ENCODE results near the gene CTNNA3.
"Not testable (repeated sequence)": the region's sequence is repeated elsewhere in the genome, so short reads cannot be mapped to it uniquely, and the experiment has no call there.

CTNNA3 gene

DNA sequence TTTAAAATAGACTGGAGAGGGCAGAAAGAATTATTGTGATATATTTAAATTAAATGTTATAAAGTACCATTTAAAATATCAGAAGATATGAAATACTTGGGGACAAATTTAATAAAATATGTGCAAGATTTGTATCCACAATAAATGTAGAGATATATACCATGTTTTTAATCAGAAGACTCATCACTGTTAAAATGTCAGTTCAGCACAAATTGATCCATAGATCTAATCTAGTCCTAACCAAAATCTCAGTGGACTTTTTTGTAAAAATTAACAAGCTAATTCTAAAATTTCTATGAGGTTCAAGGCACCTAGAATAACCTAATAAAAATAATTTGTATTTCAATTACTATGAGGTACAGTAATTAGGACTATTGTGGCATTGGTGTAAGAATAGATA is 96.4 kb downstream of the CTNNA3 start:
- no peak for DNase-seq

DNA sequence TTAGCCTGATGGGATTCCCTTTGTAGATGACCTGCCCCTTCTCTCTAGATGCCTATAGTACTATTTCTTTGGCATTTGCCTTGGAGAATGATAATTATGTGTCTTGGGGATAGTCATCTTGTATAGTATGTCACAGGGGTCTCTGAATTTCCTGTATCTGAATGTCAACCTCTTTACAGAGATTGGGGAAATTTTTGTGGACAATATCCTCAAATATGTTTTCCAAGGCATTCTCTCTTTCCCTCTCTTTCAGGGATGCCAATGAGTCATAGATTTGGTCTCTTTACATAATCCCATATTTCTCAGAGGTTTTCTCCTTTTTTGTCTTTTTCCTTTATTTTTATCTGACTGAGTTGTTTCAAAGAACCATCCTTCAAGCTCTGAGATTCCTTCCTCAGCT is 99.4 kb downstream of the CTNNA3 start:
- no peak for DNase-seq

DNA sequence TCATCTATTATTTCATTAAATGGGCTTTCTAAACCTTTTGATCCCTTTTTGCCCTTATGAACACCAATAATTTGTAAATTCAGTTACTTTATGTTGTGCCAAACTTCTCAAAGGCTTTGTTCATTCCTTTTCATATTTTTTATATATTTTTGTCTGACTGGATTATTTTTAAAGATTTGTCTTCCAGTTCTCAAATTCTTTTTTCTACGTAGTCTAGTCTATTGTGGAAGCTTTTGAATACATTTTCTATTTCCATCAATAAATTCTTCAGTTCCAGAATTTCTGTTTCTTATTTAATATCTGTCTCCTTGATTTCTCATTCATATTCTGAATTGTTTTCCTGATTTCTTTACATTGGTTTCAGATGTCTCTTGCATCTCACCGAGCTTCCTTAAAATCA is 108.2 kb downstream of the CTNNA3 start:
- no peak for DNase-seq

DNA sequence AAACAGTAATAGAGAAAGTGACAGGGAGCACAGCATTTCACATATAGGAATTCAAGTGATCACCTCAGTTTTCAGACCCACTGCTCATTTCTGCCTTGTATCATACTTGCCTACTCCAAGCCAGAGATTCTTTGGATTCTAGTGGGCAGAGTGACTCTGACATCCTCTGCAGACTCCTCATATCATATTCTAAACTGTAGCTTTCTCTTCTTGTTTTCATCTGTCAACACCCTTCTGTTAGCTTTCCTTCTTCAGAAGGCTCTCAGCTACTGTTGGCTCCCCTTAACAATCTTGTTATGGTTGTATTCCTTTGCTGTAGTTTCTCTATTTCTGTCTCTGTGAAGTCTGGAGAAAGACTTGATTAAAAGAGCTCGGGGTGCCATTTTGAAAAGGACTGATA is 120.5 kb downstream of the CTNNA3 start:
- DNase-seq, result no peak

DNA sequence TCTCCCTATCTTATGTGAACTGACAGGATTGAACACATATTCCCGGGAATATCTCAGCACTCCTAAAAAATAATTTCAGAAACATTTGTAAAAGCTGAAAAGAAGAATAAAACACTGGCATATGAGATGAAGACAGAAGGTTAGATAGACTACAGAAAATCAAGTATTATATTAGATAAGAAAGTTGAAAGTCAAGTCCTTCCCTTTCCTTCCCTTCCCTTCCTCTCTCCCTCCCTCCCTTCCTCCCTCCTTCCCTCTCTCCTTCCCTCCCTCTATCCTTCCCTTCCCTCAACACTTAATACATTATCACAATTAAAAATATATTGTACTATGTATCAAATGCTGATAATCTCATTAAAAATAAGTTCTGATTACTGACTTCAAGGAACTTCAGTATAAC is 122.5 kb downstream of the CTNNA3 start:
- DNase-seq, result no peak

DNA sequence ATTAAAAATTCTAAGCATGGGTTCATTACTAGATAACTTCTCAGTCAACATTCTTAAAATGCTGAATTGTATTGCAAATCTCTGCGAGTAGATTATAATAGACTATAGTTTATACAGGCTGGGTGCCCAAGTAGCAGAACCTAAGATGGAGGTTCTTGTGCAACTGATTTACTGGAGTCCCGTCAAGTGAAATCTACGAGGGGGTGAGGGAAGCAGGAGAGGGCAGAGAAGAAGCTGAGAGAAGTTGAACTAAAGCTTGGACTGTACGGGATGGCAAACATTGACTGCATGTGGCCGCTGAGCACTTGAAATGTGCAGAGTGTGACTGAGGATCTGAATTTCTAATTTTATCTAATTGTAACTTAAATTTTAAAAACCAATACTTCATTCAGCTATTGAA is 124.5 kb downstream of the CTNNA3 start:
- DNase-seq, result no peak

DNA sequence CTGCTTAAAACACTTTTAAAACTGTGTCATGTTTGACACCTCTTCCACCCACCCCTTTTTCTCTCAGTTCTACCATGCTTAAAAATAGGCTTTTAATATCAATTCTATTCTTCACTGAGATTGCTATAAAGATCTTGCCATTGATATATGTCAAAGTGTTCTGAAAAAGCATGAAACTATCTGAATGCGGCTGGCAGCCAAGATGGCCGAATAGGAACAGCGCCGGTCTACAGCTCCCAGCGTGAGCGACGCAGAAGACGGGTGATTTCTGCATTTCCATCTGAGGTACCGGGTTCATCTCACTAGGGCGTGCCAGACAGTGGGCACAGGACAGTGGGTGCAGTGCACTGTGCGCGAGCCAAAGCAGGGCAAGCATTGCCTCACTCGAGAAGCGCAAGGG is 137.7 kb downstream of the CTNNA3 start:
- DNase-seq, result not testable (repeated sequence)

DNA sequence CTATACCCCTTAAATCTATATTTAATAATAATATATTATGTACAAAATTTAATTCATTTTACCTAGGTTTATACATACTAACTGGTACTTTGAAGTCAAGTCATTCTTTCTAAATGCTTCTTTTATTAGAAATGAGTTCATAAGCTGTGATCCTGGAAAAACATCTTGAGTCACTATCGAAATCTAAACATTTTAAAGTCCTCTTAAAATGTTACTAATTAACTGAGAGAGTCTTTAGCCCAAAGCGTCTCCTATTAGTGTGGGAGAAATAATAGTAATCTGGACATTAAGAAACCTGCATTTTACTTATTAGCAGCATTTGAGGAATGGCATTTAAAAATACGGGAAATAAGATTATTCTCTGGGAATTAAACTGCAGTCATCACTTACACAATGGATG is 142.7 kb downstream of the CTNNA3 start:
- no peak for DNase-seq

DNA sequence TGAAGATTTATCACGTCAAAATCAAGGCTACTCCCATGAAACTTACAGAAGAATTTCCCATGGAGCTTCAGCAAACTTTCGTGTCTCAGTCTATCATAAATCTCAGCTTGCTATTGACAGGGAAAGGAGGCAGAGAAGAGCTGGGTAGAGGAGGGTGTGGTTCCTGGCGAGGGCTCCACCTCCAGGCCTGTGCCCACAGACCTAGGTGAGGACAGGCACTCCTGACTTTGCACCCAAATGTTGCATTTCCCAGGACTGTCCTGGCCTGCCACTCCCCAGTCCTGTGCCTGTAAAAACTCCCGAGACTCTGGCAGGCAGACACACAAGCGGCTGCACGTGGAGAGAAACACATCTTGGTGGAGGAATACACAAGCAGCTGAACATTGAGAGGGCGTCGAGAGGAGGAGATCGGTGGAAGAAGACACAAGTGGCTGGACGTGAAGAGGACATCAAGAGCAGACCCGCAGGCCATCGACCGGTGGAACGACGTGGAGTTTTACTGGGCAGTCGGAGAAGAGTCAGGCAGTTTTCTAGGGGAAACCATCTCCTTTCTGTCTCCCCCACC is 145.1 kb downstream of the CTNNA3 start:
- no peak for DNase-seq

DNA sequence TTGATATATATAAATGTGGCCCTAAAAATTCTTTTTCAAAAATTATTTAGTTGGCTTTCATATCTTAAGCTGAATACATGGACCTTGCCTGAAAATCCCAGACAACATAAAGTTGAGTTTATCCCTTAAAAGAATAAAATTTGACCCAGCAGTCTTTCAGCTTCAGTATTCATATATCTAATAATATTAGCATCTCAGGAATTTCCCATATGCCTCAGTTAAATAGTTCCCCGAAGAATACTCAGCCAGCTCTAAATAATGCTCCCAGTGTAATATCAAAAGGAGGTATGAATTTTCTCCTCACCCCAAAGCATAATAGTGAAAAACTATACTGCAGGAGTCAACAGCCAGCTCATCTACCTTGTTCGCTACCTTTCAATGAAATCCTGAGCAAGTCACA is 145.9 kb downstream of the CTNNA3 start:
- no peak for DNase-seq

DNA sequence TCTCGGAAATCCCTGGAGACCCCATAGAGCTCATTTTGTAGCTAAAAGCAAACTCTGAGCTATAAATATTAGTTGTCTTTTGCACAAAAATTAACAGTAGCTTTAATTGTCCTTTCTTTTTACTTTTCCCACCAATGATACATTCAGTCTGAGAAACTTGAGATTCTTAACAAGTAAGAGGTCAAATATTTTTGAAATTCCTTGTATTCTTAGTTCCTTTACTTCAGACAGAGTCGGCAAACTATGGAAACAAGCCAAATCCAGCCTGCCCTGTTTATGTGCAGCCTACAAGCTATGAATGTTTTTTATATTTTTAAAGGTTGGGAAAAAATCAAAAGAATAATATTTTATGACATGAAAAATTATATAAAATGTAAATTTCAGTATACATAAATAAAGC is 146.6 kb downstream of the CTNNA3 start:
- no peak for DNase-seq

DNA sequence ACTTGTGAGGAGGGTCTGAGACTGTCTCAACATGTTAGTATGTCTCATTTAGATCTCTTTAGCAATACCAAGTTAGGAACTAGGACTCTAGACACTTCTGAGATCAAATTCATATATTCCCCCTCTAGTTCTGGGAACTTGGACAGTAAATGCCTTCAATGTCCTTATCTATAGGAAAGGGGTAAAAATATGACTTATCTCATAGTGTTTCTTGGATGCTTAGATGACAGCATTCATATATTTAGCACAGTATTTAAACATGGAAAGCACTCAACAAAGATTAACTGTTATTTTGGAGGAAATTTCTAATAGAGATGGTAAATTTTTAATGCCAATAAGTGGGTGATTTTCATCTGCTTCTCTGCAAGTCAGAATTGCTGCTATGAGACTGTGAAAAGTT is 154.6 kb downstream of the CTNNA3 start:
- DNase-seq, result no peak

DNA sequence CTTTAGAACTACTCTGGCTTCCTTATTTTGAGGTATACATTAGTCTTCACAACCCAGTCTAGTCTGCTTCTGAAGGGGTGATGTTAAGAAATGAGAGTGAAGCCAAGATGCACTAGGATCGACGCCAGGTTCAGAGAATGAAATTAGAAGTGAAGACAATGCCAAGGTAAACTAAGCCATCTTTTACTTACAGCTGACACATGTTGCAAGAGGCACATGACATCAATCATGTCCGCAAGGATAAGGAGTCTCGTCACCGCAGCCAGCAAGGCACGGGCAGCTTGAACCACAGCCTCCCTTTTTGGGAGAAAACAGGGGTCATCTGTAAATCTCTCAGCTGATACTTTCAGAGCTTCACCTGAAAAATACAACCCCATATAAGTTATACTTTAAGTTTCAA is 156.7 kb downstream of the CTNNA3 start:
- DNase-seq, result no peak

DNA sequence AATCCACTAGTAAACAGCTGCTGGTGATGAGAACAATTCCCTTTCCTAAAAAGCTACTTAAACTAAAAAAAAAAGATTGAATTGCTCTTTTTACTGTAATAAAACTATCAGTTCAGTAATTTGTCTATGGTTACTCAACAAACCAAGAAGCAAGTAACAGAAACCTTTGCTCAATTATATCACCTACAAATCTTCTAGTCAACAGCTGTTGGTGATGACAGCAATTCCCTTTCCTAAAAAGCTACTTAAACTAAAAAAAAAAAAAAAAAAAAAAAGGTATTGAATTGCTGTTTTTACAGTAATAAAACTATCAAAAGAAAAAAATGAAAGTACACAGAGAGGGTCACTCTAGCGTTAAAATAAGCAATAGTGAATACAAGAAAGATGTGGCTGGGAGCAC is 158.1 kb downstream of the CTNNA3 start:
- DNase-seq, result no peak

DNA sequence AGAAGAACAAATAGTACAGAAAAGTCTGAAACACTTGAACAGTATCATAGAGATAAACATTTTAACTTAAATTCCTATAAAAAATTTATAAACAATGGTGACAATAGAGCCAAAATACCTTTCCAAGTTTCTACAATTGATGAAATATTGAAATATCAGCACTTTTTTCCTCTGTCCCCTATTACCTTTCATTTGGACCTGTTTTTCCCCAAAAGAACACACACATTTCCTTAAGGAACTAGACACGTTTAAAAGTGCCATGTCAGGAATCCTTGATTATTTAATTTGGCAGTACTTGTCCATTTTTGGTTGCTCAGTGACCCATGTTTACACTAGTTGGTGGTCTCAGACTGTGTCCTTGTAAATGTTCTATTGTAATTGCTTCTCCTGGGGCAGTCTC is 162.6 kb downstream of the CTNNA3 start:
- DNase-seq, result no peak

DNA sequence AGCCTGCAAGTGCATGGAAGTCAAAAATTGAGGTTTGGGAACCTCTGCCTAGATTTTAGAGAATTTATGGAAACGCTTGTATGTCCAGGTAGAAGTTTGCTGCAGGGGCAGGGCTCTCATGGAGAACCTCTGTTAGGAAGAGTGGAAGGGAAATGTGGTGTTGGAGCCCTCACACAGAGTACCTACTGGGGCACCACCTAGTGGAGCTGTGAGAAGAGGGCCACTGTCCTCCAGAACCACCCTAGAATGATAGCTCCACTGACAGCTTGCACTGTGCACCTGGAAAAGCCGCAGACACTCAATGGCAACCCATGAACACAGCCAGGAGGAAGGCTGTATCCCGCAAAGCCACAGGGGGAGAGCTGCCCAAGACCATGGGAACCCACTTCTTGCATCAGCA is 165.0 kb downstream of the CTNNA3 start:
- not testable (repeated sequence) for DNase-seq

DNA sequence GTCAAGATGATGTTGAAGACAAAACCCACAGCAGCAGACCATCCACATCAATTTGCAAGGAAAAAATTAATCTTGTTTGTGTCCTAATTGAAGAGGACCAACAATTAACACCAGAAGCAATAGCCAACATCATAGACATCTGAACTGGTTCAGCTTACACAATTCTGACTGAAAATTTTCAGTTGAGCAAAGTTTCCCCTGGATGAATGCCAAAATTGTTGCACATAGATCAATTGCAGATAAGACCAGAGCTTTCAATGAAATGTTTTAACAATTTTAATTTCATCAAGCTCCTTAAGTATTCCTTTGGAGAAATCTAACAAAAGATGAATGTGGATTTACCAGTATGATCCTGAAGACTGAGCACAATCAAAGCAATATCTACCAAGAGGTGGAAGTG is 168.6 kb downstream of the CTNNA3 start:
- DNase-seq, result no peak

DNA sequence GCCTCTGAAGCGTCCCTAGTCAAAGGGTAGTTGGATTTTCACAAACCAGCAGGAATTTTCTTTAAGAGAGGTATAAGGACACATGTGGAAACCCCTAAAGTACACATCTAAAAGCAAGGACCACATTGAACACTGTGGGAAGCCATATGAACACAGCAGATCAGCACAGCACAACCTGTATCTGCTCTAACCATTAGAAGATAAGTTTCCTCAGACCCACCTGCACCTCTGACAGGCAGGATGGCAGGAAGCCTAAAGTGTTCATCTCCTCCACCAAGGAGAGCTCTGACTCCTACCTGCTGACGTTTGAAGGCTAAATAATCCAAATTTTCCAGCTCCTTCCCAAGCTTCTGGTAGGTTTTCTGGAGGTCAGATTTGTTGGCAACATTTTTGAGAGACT is 174.4 kb downstream of the CTNNA3 start:
- no peak for DNase-seq

DNA sequence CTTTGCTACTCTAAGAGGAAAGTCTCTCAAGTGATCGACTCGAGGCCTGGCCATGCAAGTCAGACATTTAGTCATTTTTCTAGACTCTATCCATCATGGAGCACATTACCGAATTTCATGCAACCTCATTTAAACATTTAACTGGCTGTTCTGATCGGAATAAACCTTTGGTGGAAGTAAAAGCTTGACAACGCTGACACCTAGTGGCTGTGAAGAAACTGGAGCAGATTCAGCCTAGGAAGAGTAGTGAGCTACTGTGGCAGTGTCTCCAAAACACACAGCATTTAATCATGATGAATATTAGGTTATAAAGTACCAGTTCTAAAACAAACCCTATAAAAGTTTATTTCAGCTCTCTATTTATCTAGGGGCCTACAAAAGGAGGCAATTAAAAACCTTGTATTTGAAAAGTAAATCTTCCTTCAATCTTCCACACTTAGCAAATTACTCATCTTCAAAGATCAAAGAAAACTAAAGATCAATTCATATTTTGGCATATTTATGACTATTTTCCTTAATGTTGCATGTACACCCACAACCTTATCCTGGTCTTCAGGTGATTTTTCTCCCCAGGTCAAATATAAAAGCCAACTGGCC is 175.0 kb downstream of the CTNNA3 start:
- peak in 1 of 2 donors; percentile 45 for DNase-seq

DNA sequence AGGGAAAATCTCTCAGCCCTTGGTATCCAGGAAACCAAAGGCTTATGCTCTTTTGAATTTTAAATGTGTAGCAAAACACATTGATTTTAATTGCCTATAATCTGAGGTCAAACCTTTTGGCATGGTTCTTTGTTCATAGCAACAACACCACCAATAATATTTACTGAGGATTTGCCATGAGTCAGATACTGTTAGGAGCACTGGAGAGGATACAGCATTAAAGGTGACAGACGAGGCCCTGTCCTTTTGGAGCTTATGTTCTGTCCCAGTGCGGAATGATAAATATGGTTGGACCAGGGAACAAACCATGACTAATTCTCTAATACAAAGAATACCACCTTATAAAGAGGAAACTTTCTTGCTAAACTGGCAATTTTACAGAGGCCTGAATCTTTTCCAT is 176.6 kb downstream of the CTNNA3 start:
- DNase-seq, result no peak

DNA sequence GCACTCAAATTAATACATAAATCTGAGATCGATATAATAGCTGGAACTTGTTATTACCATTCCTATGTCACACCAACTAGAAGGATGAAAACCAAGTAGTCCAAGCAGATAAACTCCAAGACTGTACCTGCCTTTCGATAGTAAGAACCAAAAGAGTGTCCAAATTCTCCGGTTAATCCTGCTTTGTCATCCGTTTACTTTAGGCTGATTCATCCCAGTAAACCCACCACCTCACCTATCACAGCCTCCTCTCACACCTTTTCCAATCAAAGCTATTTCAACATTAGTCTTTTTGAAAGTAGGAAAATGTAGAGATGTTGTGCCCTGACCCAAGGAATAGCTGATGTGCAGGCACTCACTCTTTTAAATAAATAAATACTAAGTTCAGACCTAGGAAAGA is 177.2 kb downstream of the CTNNA3 start:
- DNase-seq, result no peak

DNA sequence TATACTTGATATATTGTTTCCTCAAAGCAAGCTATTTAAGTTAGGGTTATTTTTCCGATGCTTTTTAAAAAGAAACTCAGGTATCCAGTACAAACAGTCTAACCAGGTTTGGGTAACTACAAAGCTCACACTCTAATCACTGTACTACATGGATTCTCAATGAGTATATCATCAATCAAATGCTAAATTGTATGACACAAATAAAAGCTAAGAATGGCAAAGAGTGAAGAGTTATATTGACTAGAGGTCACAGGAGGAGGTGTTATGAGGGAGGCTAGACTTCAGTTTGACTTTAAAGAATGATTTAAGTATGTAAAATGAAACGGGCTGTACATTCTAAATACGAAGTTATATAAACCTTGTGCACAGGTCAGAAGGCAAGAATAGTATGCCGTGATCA is 178.0 kb downstream of the CTNNA3 start:
- no peak for DNase-seq

DNA sequence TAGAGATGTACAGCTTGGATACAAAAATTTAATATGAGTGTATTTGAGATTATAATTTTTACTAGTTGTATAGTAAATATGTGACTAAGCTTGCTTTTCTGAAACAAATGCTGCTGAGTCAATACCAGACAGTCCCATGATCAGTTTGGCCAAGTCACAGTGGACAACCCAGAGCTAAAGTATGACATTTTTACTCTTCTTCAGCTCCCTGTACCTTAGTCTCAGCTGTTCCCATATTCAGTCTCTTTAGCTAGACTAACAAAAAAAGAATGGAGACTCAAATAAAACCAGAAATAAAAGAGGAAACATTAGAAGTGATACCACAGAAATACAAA is 189.3 kb downstream of the CTNNA3 start:
- DNase-seq, result no peak

DNA sequence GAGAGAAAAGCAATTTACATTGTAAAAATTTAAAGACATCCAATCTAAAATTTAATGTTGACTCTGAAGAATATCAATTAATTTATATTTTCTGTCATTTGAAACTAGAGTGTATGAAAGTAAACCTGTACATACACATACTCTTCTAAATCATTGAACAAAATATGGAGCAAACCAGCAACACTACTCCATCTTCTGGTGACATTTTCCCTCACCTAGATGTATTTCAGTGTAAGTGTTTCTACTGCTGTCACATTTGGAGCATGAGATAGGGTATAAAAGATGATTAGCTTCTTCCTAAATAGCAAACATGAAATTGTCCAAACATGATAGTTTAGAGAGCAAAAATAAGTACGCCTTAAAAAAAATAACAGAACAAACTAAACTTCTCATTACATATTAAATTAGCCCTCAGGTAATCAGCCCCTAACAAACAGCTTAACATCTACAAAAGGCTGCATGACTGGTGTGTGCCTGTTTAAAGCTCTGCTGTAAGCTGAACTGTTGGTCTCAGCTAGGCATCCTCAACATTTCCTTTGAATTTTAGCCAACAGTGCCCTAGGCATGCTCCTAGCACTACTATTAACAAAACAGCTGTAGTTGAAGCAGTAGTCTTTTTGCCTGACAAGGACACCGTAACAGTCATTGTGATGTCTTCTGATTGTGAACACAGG is 189.8 kb downstream of the CTNNA3 start:
- no peak for DNase-seq

Data from CD4-positive, alpha-beta T cell treated with Interleukin-1 beta for 1 hour (primary cell).